ENCODE measurements around the gene FLNB.

DNA sequence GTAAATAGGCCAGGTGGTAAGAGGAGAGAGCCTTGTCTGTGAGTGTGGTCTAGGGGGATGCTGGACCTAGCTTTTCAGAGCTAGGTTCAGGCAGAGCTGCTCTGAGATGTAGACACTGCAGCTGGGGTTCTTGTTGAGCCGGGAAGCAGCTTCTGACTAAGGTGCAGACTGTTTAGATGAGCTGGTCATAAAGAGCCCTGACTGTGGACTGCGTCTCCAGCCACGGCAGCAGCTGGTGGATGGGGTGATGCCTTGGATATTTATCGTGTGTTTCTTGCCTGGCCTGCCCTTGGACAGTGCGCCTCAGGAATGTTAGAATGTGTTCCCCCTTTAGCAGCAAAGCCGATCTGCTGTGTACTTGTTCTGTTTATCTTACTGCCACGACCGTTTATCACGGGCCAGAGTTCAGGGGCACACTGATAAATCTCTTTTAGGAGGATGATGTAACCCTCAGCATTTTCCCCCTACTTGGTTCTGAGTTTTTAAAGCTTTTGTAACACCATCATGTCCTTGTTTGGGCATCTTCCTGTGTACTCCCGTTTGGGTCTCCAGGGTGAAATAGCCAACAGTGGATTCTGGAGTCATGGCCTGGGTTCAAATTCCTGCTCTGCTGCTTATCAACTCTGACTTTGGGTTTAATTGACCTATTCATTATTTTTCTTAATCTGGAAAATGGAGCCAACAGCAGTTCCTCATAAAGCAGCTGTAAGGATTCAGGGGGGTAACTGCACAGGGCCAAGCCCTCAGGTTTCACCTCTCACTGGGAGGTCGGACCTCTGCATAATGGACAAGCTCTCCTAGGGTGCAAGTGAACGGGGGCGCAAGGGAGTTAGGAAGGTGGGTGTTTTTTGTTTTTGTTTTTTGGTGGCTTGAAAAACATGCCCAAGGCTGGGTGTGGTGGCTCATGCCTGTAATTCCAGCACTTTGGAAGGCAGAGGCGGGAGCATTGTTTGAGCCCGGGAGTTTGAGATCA lies 51.4 kb downstream of the FLNB start:
- TF ChIP-seq NFIC (IDR thresholded peaks at IDR 0.05; ENCODE audit: low read depth, low read length) (no peak), RCOR1 (conservative IDR thresholded peaks at IDR 0.05; ENCODE audit: low read depth, low read length) (no peak), EZH2 (IDR thresholded peaks at IDR 0.05; ENCODE audit: borderline replicate concordance, control insufficient read depth, low read depth, low read length) (no peak), PAX5 (IDR thresholded peaks at IDR 0.05; ENCODE audit: borderline replicate concordance, low read depth, low read length) (no peak), GABPA (IDR thresholded peaks at IDR 0.05; ENCODE audit: low read depth) (no peak), POLR2A (IDR thresholded peaks at IDR 0.05; ENCODE audit: low read depth, low read length) (no peak), CBX5 (IDR thresholded peaks at IDR 0.05; ENCODE audit: low read depth) (no peak), RFX5 (IDR thresholded peaks at IDR 0.05; ENCODE audit: low read depth, low read length) (no peak), CREB1 (IDR thresholded peaks at IDR 0.05; ENCODE audit: low read depth) (no peak), CHD2 (IDR thresholded peaks at IDR 0.05; ENCODE audit: borderline replicate concordance, low read depth, low read length) (no peak)
- TF ChIP-seq, protein P1, sequence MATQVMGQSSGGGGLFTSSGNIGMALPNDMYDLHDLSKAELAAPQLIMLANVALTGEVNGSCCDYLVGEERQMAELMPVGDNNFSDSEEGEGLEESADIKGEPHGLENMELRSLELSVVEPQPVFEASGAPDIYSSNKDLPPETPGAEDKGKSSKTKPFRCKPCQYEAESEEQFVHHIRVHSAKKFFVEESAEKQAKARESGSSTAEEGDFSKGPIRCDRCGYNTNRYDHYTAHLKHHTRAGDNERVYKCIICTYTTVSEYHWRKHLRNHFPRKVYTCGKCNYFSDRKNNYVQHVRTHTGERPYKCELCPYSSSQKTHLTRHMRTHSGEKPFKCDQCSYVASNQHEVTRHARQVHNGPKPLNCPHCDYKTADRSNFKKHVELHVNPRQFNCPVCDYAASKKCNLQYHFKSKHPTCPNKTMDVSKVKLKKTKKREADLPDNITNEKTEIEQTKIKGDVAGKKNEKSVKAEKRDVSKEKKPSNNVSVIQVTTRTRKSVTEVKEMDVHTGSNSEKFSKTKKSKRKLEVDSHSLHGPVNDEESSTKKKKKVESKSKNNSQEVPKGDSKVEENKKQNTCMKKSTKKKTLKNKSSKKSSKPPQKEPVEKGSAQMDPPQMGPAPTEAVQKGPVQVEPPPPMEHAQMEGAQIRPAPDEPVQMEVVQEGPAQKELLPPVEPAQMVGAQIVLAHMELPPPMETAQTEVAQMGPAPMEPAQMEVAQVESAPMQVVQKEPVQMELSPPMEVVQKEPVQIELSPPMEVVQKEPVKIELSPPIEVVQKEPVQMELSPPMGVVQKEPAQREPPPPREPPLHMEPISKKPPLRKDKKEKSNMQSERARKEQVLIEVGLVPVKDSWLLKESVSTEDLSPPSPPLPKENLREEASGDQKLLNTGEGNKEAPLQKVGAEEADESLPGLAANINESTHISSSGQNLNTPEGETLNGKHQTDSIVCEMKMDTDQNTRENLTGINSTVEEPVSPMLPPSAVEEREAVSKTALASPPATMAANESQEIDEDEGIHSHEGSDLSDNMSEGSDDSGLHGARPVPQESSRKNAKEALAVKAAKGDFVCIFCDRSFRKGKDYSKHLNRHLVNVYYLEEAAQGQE (IDR thresholded peaks at IDR 0.05; ENCODE audit: low read depth, low read length) = no peak
- TF ChIP-seq, protein P2, sequence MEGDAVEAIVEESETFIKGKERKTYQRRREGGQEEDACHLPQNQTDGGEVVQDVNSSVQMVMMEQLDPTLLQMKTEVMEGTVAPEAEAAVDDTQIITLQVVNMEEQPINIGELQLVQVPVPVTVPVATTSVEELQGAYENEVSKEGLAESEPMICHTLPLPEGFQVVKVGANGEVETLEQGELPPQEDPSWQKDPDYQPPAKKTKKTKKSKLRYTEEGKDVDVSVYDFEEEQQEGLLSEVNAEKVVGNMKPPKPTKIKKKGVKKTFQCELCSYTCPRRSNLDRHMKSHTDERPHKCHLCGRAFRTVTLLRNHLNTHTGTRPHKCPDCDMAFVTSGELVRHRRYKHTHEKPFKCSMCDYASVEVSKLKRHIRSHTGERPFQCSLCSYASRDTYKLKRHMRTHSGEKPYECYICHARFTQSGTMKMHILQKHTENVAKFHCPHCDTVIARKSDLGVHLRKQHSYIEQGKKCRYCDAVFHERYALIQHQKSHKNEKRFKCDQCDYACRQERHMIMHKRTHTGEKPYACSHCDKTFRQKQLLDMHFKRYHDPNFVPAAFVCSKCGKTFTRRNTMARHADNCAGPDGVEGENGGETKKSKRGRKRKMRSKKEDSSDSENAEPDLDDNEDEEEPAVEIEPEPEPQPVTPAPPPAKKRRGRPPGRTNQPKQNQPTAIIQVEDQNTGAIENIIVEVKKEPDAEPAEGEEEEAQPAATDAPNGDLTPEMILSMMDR (IDR thresholded peaks at IDR 0.05 in 2 of 3, conservative IDR thresholded peaks at IDR 0.05 in 1 of 3; ENCODE audit: control insufficient read depth in 2 of 3, extremely low read depth in 1 of 3, insufficient read depth in 1 of 3, low read depth in 3 of 3, low read length in 3 of 3) = no peak

Measured in GM12878 (cell line).